Esophagus (tissue), 2 donors: ENCODE results near the gene OR13C9. TPM values are rescaled to one million over a fixed set of nuclear protein-coding genes. Genes with fewer than 3 reads are reported as not detected.
"Not testable (repeated sequence)": the region's sequence is repeated elsewhere in the genome, so short reads cannot be mapped to it uniquely, and the experiment has no call there.

ENCODE experiments used
- H3K27ac ChIP-seq, 2 donors: one replicate each; pipeline ENCODE4 v1.5.1; 2013; ENCODE audit warnings: low read depth in 2 of 2, mild to moderate bottlenecking in 2 of 2, inconsistent platforms in 1 of 2, low read length in 1 of 2, moderate library complexity in 1 of 2
- H3K27me3 ChIP-seq, 2 donors: one replicate each; pipeline ENCODE4 v1.6.1; 2013; ENCODE audit warnings: low read length in 2 of 2, control low read depth in 1 of 2, mild to moderate bottlenecking in 1 of 2; ENCODE audit not compliant: insufficient read depth in 2 of 2, control insufficient read depth in 1 of 2
- H3K36me3 ChIP-seq, 2 donors: one replicate each; pipeline ENCODE4 v1.6.1; 2013; ENCODE audit warnings: low read length in 1 of 2; ENCODE audit not compliant: control insufficient read depth in 2 of 2, insufficient read depth in 2 of 2
- H3K4me1 ChIP-seq, 2 donors: one replicate each; pipeline ENCODE4 v1.6.1; 2013; ENCODE audit warnings: low read length in 1 of 2; ENCODE audit not compliant: control insufficient read depth in 2 of 2, insufficient read depth in 2 of 2
- H3K4me3 ChIP-seq, 2 donors: one replicate each; pipeline ENCODE4 v1.5.1; 2013; ENCODE audit warnings: low read length in 2 of 2, mild to moderate bottlenecking in 2 of 2, low read depth in 1 of 2, moderate library complexity in 1 of 2
- H3K9me3 ChIP-seq, 2 donors: one replicate each; pipeline ENCODE4 v1.6.1; 2013; ENCODE audit warnings: mild to moderate bottlenecking in 2 of 2, low read depth in 1 of 2, low read length in 1 of 2, moderate library complexity in 1 of 2; ENCODE audit not compliant: control insufficient read depth in 2 of 2, insufficient read depth in 1 of 2
- WGBS, 2 donors: extraction: QIAGEN DNeasy Blood & Tissue Kit; methylation state at CpG; one replicate each; pipeline ENCODE4 v1.1.7; 2013; 5-methylcytosine and 5-hydroxymethylcytosine counted together
- polyA plus RNA-seq, 2 donors: library from polyadenylated mRNA; stranded (reverse); fragments of 200-250 nt; gene quantifications; one replicate each; pipeline ENCODE4 v1.2.3, GENCODE V29; 2013
- donor health status: healthy with polysubstance abuse.
- donor health status: Bipolar disorder and iron deficiency.

Gene OR13C9
- polyA plus RNA-seq, 2 donors = not detected

- H3K27me3 ChIP-seq = no peaks in the 10 kb centered on the region
- no peak overlapping the region for H3K27ac ChIP-seq
- 70 to 74% methylated on average over 3 of the region's 3 CpGs for WGBS, 2 donors
- no peak overlapping the region for H3K4me3 ChIP-seq
- no peaks in the 10 kb centered on the region for H3K4me1 ChIP-seq
- no peaks in the 10 kb centered on the region for H3K36me3 ChIP-seq
- no peaks in the 10 kb centered on the region for H3K9me3 ChIP-seq
These were observed 13.2 kb downstream of the OR13C9 start for GRCh38 chr9:104604801-104605200.

DNA sequence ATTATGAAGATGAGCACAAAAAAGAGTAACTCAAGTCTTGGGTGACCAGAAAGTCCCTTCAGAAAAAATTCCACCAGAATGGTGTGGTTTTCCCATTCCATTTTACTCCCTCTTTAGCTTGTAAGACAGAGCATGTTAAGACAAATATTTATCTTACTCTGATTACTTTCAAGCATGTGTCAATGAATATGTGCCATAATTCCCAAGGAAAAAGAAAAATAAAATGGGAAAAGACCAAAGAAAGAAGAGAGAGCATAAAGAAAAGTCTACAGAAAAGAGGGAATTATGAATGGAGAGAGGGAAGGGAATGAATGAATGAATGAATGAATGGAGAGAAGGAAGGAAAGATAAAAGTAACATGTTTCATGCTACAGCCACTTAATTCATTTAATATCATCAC is 18.7 kb downstream of the OR13C9 start, which contains the start of gene OR13C5:
Gene OR13C5 (minus strand): TSS at position 101 of the 400 bp plus-strand sequence. CDS start 0 bp downstream, at position 101.
- not testable (repeated sequence) for H3K27me3 ChIP-seq, H3K36me3 ChIP-seq, H3K4me3 ChIP-seq, H3K4me1 ChIP-seq, H3K27ac ChIP-seq, H3K9me3 ChIP-seq

GRCh38 chr9:104598749-104599148 is 19.3 kb downstream of the OR13C9 start:
- 65 to 66% methylated on average over 2 to 3 of the region's 3 CpGs for WGBS, 2 donors
- not testable (repeated sequence) for H3K27me3 ChIP-seq, H3K9me3 ChIP-seq, H3K4me1 ChIP-seq, H3K4me3 ChIP-seq, H3K27ac ChIP-seq, H3K36me3 ChIP-seq

GRCh38 chr9:104589626-104590025 is 28.4 kb downstream of the OR13C9 start:
- H3K4me1 ChIP-seq = no peaks in the 10 kb centered on the region
- H3K36me3 ChIP-seq = no peaks in the 10 kb centered on the region
- H3K27me3 ChIP-seq = no peaks in the 10 kb centered on the region
- no peak overlapping the region for H3K4me3 ChIP-seq
- H3K27ac ChIP-seq = no peak overlapping the region
- 22 to 74% methylated on average over 1 of the region's 1 CpG for WGBS, 2 donors
- no peaks in the 10 kb centered on the region for H3K9me3 ChIP-seq

GRCh38 chr9:104586496-104587180 is 31.4 kb downstream of the OR13C9 start:
- H3K36me3 ChIP-seq = no peaks in the 10 kb centered on the region
- no peaks in the 10 kb centered on the region for H3K4me1 ChIP-seq
- no peak overlapping the region for H3K27ac ChIP-seq
- WGBS, 2 donors = 42 to 72% methylated on average over 1 of the region's 1 CpG
- H3K27me3 ChIP-seq = no peaks in the 10 kb centered on the region
- no peaks in the 10 kb centered on the region for H3K9me3 ChIP-seq
- no peak overlapping the region for H3K4me3 ChIP-seq

DNA sequence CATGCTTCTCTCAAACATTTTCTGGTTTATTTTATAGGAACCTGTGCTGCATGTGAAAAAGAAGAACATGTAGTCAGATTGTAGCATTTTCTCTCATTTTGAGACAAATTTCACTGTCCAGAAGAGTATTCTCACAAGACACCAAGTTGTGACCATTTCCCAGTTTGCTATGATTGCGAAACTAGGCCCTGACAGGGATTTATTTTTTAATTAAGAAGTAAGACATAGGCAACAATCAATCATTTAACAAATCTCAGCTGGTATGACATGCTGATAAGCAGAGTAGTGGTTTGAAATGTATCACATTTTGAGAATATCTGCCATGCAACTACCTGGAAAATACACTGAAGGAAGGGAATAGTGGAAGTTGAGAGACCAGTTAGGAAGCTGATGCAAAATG is 37.4 kb downstream of the OR13C9 start:
- no peaks in the 10 kb centered on the region for H3K9me3 ChIP-seq
- H3K4me3 ChIP-seq = no peak overlapping the region
- H3K27ac ChIP-seq = no peak overlapping the region
- no peaks in the 10 kb centered on the region for H3K4me1 ChIP-seq
- WGBS, 2 donors = 79 to 91% methylated on average over 1 of the region's 1 CpG
- no peaks in the 10 kb centered on the region for H3K36me3 ChIP-seq
- H3K27me3 ChIP-seq = no peaks in the 10 kb centered on the region

DNA sequence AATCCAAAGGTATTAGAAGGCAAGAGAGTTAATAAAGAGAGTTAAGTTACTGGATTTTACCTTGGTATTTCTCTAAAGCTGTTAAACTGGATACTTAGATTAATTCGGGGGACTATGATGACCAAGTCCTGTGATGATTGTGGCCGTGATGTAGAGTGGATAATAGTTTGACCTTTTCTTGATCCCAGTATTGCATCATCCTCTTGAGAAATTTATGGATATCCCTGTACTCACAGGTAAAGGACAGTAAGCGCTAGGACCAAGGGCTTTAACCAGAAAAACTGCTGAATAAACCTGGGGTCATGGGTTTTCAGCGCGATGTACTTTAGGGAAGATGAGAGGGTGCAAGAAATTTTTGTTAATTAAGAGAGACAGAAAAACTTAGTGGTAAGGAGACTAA is 40.7 kb downstream of the OR13C9 start:
- no peak overlapping the region for H3K27ac ChIP-seq
- 79 to 84% methylated on average over 5 of the region's 5 CpGs for WGBS, 2 donors
- no peaks in the 10 kb centered on the region for H3K27me3 ChIP-seq
- H3K36me3 ChIP-seq = no peaks in the 10 kb centered on the region
- H3K9me3 ChIP-seq = no peaks in the 10 kb centered on the region
- H3K4me3 ChIP-seq = no peak overlapping the region
- no peaks in the 10 kb centered on the region for H3K4me1 ChIP-seq

DNA sequence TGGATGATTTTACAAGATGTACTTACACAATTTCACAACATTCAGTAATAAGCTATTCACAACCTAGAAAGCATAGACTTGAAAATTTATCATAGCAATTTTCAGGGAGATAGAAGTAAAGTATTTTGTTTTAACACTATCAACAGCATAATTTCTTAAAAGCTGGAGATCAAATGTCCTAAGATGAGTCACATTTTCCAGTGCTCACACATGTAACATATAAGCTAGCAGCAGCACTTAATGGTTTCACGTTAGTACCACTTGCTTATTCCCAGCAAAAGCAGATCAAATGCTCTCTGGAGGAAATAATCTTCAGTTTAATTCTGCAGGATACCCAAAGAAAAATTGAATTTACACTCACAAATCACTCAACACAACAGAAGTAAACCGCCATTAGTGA is 42.5 kb downstream of the OR13C9 start:
- 66 to 70% methylated on average over 2 of the region's 2 CpGs for WGBS, 2 donors

DNA sequence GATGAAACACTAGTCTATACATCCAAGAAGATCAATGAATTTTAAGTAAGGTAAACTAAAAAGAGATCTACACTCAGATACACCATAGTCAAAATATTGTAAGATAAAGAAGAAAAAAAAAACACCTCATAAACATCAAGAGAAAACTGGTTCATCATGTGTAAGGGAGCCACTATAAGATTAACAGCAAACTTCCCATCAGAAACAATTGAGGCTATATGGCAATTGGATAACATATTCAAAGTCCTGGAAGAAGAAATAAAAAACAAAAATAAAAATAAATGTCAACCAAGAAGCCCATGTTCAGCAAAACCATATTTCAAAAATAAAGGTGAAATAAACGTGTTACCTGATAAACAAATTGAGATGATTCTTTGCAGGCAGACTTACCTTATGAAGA is 45.4 kb downstream of the OR13C9 start:
- Histone ChIP-seq H3K9me3 (no peaks in the 10 kb centered on the region), H3K4me1 (no peaks in the 10 kb centered on the region), H3K27ac (no peak overlapping the region), H3K36me3 (no peaks in the 10 kb centered on the region), H3K4me3 (no peak overlapping the region), H3K27me3 (no peaks in the 10 kb centered on the region)
- 56 to 63% methylated on average over 1 of the region's 1 CpG for WGBS, 2 donors

More for the DNA sequence above, 42.5 kb downstream of the OR13C9 start:
- H3K9me3 ChIP-seq = no peaks in the 10 kb centered on the region
- H3K4me3 ChIP-seq = no peak overlapping the region
- no peak overlapping the region for H3K27ac ChIP-seq
- no peaks in the 10 kb centered on the region for H3K4me1 ChIP-seq
- H3K27me3 ChIP-seq = no peaks in the 10 kb centered on the region
- H3K36me3 ChIP-seq = no peaks in the 10 kb centered on the region

- H3K9me3 ChIP-seq = no peaks in the 10 kb centered on the region
- no peaks in the 10 kb centered on the region for H3K4me1 ChIP-seq
- no peak within 1 kb of the TSS for H3K4me3 ChIP-seq
- no peaks in the 10 kb centered on the region for H3K27me3 ChIP-seq
- H3K36me3 ChIP-seq = no peaks in the 10 kb centered on the region
- WGBS, 2 donors = 90% methylated on average over 4 of the region's 4 CpGs
- no peak within 1 kb of the TSS for H3K27ac ChIP-seq
These were observed 49.1 kb downstream of the OR13C9 start, which contains the start of gene OR13C8 for GRCh38 chr9:104568868-104569267. Gene OR13C8 (plus strand): TSS chr9:104569168. CDS start chr9:104569168, 0 bp downstream.
